ENCODE measurements around the gene PCMT1. TPM values are rescaled to one million over a fixed set of nuclear protein-coding genes. Genes with fewer than 3 reads are reported as not detected.
A peak's percentile ranks its signal among the peaks of the same experiment; 100 is the strongest.

The PCMT1 gene
- polyA plus RNA-seq, 1 donor (not counting 4 experiments of a cell fraction or from before 2014, with no cell fraction given), result 167 TPM

DNA sequence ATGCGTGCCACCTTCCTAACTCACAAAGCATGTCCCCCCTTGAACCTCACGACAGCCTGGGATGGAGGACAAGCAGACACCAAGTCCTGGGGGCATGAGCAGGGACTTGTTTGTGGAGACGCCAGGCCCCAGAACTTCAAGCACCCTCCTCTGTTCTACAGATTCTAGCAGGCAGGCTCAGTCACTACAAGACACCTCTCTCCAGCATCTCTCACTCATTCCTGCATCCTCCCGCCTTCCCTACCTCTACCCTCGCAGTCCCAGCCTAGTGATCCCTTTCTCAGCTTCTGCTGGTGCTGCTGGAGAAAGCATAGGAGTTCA, 110.9 kb downstream of the PCMT1 start:
- peaks cover 50% of the 10 kb centered on the region for H3K79me2 ChIP-seq (ENCODE audit: control insufficient read depth, insufficient read depth, low read length)
- FAIRE-seq (no peak), DNase-seq (ENCODE audit: low read depth, low spot score) (no peak)
- H3K4me3 ChIP-seq (ENCODE audit: control insufficient read depth in 2 of 3, extremely low read depth in 1 of 3, insufficient read depth in 2 of 3, low read depth in 1 of 3, low read length in 3 of 3), result no peak overlapping the region
- H3K9me1 ChIP-seq (ENCODE audit: control insufficient read depth, extremely low read depth, insufficient read depth, low read length), result no peaks in the 10 kb centered on the region
- H3K9ac ChIP-seq (ENCODE audit: control insufficient read depth, extremely low read depth, insufficient read depth, low read length), result no peak overlapping the region
- H3K9me3 ChIP-seq (ENCODE audit: control insufficient read depth, low read depth, low read length), result no peaks in the 10 kb centered on the region
- peaks cover 52% of the 10 kb centered on the region for H3K4me1 ChIP-seq (ENCODE audit: control insufficient read depth, extremely low read depth, insufficient read depth, low read length)
- dilution Hi-C loops (cut with MboI; ENCODE audit: extremely low pct_ligation_motif_present, low sequenced_read_pairs), result no loop called here
- H2AFZ ChIP-seq (ENCODE audit: control insufficient read depth, low read length), result no peak overlapping the region
- TF ChIP-seq, protein P1, sequence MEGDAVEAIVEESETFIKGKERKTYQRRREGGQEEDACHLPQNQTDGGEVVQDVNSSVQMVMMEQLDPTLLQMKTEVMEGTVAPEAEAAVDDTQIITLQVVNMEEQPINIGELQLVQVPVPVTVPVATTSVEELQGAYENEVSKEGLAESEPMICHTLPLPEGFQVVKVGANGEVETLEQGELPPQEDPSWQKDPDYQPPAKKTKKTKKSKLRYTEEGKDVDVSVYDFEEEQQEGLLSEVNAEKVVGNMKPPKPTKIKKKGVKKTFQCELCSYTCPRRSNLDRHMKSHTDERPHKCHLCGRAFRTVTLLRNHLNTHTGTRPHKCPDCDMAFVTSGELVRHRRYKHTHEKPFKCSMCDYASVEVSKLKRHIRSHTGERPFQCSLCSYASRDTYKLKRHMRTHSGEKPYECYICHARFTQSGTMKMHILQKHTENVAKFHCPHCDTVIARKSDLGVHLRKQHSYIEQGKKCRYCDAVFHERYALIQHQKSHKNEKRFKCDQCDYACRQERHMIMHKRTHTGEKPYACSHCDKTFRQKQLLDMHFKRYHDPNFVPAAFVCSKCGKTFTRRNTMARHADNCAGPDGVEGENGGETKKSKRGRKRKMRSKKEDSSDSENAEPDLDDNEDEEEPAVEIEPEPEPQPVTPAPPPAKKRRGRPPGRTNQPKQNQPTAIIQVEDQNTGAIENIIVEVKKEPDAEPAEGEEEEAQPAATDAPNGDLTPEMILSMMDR (optimal IDR thresholded peaks at IDR 0.05 in 1 of 3, IDR thresholded peaks at IDR 0.05 in 1 of 3, conservative IDR thresholded peaks at IDR 0.05 in 1 of 3; ENCODE audit: extremely low read depth in 1 of 3, insufficient read depth in 2 of 3, low read length in 3 of 3), result no peak
- no peak for TF ChIP-seq EZH2 (IDR thresholded peaks at IDR 0.05; ENCODE audit: low read length)
- H3K36me3 ChIP-seq (ENCODE audit: control insufficient read depth in 2 of 2, extremely low read depth in 1 of 2, insufficient read depth in 2 of 2, low read length in 2 of 2), result peaks cover 2 to 9% of the 10 kb centered on the region in 2 experiments
- H4K20me1 ChIP-seq (ENCODE audit: control insufficient read depth, extremely low read depth, insufficient read depth, low read length), result no peaks in the 10 kb centered on the region
- H3K27me3 ChIP-seq (ENCODE audit: control insufficient read depth, extremely low read depth, insufficient read depth, low read length), result no peaks in the 10 kb centered on the region
- H3K27ac ChIP-seq (ENCODE audit: control insufficient read depth, insufficient read depth, low read length), result no peak overlapping the region
- peak overlapping the region; percentile 36 for H3K4me2 ChIP-seq (ENCODE audit: control insufficient read depth, extremely low read depth, insufficient read depth, low read depth, low read length)

Other genes with a start within 250 kb of the PCMT1 start
- 6.0 to 14.0 TPM (median 6.9 TPM) in 3 replicates for gene PPIL4, start 203.7 kb upstream of the PCMT1 start, polyA plus RNA-seq
- 16.4 to 29.7 TPM (median 28.9 TPM) in 3 replicates for gene GINM1, start 183.4 kb upstream of the PCMT1 start, polyA plus RNA-seq
- 23.0 to 36.8 TPM (median 24.1 TPM) in 3 replicates for gene KATNA1, start 101.0 kb upstream of the PCMT1 start, polyA plus RNA-seq
- 6.5 to 16.2 TPM (median 11.3 TPM) in 3 replicates for gene LATS1, start 31.6 kb upstream of the PCMT1 start, polyA plus RNA-seq
- 24.0 to 33.8 TPM (median 30.2 TPM) in 3 replicates for gene NUP43, start 3.2 kb upstream of the PCMT1 start, polyA plus RNA-seq
- gene LRP11, start 114.6 kb downstream of the PCMT1 start, polyA plus RNA-seq, result 26.4 to 49.2 TPM (median 31.1 TPM) in 3 replicates
- gene RAET1E, start 148.4 kb downstream of the PCMT1 start, polyA plus RNA-seq, result 8.4 to 24.9 TPM (median 14.0 TPM) in 3 replicates
- 12.1 to 38.8 TPM (median 16.4 TPM) in 3 replicates for gene RAET1G, start 173.4 kb downstream of the PCMT1 start, polyA plus RNA-seq
- 11.8 to 15.7 TPM (median 14.0 TPM) in 3 replicates for gene ULBP2, start 192.3 kb downstream of the PCMT1 start, polyA plus RNA-seq
- 1.7 to 2.4 TPM (median 2.2 TPM) in 3 replicates for gene ULBP1, start 214.2 kb downstream of the PCMT1 start, polyA plus RNA-seq